Esophagus (tissue), 2 donors: Measurements from ENCODE around the gene STK10. TPM values are rescaled to one million over a fixed set of nuclear protein-coding genes. Genes with fewer than 3 reads are reported as not detected.

Experiments used
- H3K27ac ChIP-seq, 2 donors: one replicate each; pipeline ENCODE4 v1.5.1; 2013; ENCODE audit warnings: low read depth in 2 of 2, mild to moderate bottlenecking in 2 of 2, inconsistent platforms in 1 of 2, low read length in 1 of 2, moderate library complexity in 1 of 2
- H3K27me3 ChIP-seq, 2 donors: one replicate each; pipeline ENCODE4 v1.6.1; 2013; ENCODE audit warnings: low read length in 2 of 2, control low read depth in 1 of 2, mild to moderate bottlenecking in 1 of 2; ENCODE audit not compliant: insufficient read depth in 2 of 2, control insufficient read depth in 1 of 2
- H3K36me3 ChIP-seq, 2 donors: one replicate each; pipeline ENCODE4 v1.6.1; 2013; ENCODE audit warnings: low read length in 1 of 2; ENCODE audit not compliant: control insufficient read depth in 2 of 2, insufficient read depth in 2 of 2
- H3K4me1 ChIP-seq, 2 donors: one replicate each; pipeline ENCODE4 v1.6.1; 2013; ENCODE audit warnings: low read length in 1 of 2; ENCODE audit not compliant: control insufficient read depth in 2 of 2, insufficient read depth in 2 of 2
- H3K4me3 ChIP-seq, 2 donors: one replicate each; pipeline ENCODE4 v1.5.1; 2013; ENCODE audit warnings: low read length in 2 of 2, mild to moderate bottlenecking in 2 of 2, low read depth in 1 of 2, moderate library complexity in 1 of 2
- H3K9me3 ChIP-seq, 2 donors: one replicate each; pipeline ENCODE4 v1.6.1; 2013; ENCODE audit warnings: mild to moderate bottlenecking in 2 of 2, low read depth in 1 of 2, low read length in 1 of 2, moderate library complexity in 1 of 2; ENCODE audit not compliant: control insufficient read depth in 2 of 2, insufficient read depth in 1 of 2
- WGBS, 2 donors: extraction: QIAGEN DNeasy Blood & Tissue Kit; methylation state at CpG; one replicate each; pipeline ENCODE4 v1.1.7; 2013; 5-methylcytosine and 5-hydroxymethylcytosine counted together
- polyA plus RNA-seq, 2 donors: library from polyadenylated mRNA; stranded (reverse); fragments of 200-250 nt; gene quantifications; one replicate each; pipeline ENCODE4 v1.2.3, GENCODE V29; 2013
- donor health status: healthy with polysubstance abuse.
- donor health status: Bipolar disorder and iron deficiency.

Gene STK10
- polyA plus RNA-seq, 2 donors: 3.9 to 7.7 TPM

DNA sequence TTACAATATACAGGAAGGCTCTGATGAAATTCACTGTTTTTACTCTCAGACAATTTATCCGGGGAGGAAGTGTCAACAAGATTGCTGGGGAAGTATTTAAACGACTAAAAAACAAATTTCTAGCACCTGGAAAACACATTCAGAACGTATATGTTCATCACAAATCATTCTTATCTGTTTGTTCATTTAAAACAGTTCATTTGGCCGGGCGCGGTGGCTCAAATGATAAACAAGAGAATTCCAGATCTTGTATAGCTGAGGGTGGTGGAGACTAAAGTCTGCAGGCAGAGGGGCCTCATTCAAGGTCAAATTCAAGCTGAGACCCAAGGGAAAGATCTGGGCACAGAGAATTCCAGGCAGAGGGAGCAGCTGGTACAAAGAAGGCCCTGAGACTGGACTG, 90.0 kb downstream of the STK10 start:
- H3K27me3 ChIP-seq: no peaks in the 10 kb centered on the region
- no peaks in the 10 kb centered on the region for H3K9me3 ChIP-seq
- peaks cover 2 to 11% of the 10 kb centered on the region in 2 donors for H3K36me3 ChIP-seq
- peaks cover 0 to 12% of the 10 kb centered on the region in 2 donors for H3K4me1 ChIP-seq
- H3K27ac ChIP-seq: no peak overlapping the region
- no peak overlapping the region for H3K4me3 ChIP-seq
- 77 to 88% methylated on average over 6 of the region's 6 CpGs for WGBS, 2 donors

DNA sequence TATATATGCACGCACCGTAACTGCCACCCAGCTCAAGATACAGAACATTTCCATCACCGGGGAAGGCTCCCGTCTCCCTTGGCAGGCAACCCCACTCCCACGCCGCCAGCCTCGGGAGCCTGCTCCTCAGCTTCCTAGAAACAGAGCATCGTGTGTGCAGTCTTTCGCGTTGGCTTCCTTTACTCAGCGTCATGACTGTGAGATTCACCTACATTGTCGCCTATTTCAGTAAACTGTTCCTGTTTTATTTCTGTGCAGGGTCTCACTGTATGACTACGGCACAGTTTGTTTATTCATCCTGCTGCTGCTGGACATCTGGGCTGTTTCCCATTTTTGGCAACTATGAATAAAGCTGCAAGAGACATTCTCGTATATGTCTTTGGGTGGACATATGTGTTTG, 90.7 kb downstream of the STK10 start:
- peaks cover 2 to 9% of the 10 kb centered on the region in 2 donors for H3K36me3 ChIP-seq
- no peaks in the 10 kb centered on the region for H3K9me3 ChIP-seq
- peaks cover 0 to 8% of the 10 kb centered on the region in 2 donors for H3K4me1 ChIP-seq
- 68 to 83% methylated on average over 14 of the region's 14 CpGs for WGBS, 2 donors
- H3K4me3 ChIP-seq: no peak overlapping the region
- H3K27me3 ChIP-seq: no peaks in the 10 kb centered on the region
- H3K27ac ChIP-seq: no peak overlapping the region

DNA sequence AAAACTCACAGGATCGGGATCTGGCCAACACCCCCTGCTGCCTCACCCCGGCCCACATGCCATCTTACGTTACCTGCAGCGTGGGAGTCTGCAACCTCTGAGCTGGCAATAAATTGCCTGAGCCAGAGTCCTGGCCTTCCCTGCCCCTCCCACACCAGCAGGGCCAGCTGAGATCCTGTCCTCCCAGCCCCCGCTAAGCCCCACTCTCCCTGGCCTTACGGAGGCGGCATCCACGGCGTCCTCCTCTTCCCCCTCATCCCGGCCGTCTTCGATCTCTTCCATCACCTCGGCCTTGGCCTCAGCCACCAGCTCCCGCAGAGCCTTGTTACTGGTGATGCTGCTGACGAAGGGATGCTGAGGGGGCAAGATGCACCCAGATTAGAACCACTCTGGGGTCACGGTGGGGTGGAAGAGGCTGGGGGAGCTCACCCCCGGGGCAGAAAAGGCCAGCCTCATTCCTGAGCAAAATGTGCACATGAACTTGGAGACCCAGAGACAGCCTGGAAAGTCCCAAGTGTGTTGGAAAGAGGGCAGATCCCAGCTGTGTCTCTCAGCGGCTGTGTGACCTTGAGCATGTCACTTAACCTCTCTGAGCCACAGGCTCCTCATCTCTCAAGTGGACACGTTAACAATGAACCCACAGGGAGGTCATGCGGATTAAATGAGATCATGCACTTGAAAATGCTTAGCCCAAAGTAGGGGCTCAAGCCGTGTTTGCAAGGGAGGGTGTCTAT, 91.7 kb downstream of the STK10 start:
- Histone ChIP-seq H3K4me1 (no peaks in the 10 kb centered on the region), H3K27ac (no peak overlapping the region), H3K9me3 (no peaks in the 10 kb centered on the region), H3K4me3 (no peak overlapping the region), H3K36me3 (peaks cover 2 to 5% of the 10 kb centered on the region in 2 donors), H3K27me3 (no peaks in the 10 kb centered on the region)
- 87 to 90% methylated on average over 21 of the region's 21 CpGs for WGBS, 2 donors

DNA sequence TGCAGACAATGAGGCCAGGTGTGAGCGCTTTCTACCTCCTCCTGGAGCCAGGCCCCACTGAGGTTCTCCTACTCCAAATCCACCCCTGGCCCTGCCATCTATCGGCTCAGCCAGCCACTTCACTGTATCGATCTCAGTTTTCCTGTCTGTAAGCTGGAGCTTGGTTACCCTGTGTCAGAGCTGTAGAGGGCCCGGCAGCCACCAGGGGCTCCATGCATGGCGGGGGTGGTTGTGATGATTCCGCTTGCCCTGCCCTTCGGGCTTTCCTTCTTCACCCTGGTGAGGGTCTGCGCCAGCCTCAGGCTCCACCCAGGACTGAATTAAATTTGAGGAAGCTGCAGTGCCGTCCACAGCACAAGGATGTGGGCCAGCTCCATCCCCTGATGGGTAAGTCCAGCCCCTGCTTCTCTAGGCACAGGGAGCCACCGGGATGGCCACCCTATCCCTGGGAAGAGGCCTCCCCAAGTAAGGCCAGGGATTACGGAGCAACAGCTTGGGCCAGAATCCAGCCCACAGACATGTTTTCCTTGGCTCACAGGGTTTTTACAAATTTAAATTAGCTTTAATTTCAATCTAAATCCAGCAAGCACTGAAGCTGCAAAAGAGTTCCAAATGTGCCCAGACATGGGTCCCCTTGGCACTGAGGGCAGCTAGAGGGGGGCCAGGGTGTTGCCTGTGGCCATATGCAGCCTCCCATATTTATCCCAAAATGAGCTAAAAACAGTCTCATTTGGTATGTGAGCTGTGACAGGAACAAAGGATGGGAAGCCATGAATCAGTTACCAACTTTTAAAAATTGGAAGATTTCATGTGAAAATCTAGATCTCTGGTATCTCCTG, 92.4 kb downstream of the STK10 start:
- Histone ChIP-seq H3K27me3 (no peaks in the 10 kb centered on the region), H3K4me3 (no peak overlapping the region), H3K4me1 (no peaks in the 10 kb centered on the region), H3K36me3 (peaks cover 0 to 5% of the 10 kb centered on the region in 2 donors), H3K9me3 (no peaks in the 10 kb centered on the region), H3K27ac (no peak overlapping the region)
- 87 to 93% methylated on average over 11 of the region's 11 CpGs for WGBS, 2 donors

DNA sequence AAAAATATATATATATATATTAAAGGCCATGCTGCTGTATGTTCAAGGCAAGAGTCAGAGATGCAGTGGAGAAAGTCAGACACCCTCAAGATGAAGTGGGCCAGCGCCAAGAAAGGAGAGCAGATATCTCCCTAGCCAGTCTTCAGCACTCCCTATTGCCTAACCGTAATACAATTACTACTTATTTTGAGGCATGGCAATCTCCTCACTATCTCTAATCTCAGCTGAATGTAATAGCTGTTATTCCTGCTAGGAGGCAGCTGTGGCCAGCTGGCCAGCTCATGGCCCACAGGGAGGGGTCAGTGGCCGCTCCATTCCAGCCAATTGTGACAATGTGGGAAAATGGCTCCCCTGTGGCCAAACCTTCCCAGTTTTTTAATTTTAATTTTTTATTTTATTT, 94.1 kb downstream of the STK10 start:
- H3K27ac ChIP-seq: no peak overlapping the region
- no peak overlapping the region for H3K4me3 ChIP-seq
- H3K27me3 ChIP-seq: no peaks in the 10 kb centered on the region
- H3K4me1 ChIP-seq: no peaks in the 10 kb centered on the region
- H3K9me3 ChIP-seq: no peaks in the 10 kb centered on the region
- peaks cover 0 to 7% of the 10 kb centered on the region in 2 donors for H3K36me3 ChIP-seq
- 91 to 93% methylated on average over 3 of the region's 3 CpGs for WGBS, 2 donors

DNA sequence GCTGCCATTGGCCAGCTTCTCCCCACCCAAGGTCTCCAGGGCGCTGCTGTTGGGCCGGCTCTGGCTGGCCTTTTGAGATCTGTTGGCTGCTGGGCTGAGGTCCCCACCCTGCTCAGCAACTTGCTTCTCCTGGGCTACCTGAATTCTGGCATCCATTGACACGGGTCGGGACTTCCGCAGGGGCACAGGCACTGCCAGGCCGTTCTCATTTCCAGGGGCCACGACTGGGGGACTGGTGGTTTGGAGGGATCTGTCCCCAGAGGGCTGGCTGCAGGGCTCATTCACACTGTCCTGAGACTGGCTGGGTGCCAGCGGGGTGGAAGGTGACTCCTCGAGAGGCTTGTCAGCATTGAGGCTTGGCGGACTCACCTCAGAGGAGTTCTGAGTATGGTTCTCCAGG, 94.5 kb downstream of the STK10 start:
- Histone ChIP-seq H3K36me3 (peaks cover 0 to 7% of the 10 kb centered on the region in 2 donors), H3K27me3 (no peaks in the 10 kb centered on the region), H3K4me3 (no peak overlapping the region), H3K9me3 (no peaks in the 10 kb centered on the region), H3K27ac (no peak overlapping the region), H3K4me1 (no peaks in the 10 kb centered on the region)
- WGBS, 2 donors: 90% methylated on average over 10 of the region's 10 CpGs

DNA sequence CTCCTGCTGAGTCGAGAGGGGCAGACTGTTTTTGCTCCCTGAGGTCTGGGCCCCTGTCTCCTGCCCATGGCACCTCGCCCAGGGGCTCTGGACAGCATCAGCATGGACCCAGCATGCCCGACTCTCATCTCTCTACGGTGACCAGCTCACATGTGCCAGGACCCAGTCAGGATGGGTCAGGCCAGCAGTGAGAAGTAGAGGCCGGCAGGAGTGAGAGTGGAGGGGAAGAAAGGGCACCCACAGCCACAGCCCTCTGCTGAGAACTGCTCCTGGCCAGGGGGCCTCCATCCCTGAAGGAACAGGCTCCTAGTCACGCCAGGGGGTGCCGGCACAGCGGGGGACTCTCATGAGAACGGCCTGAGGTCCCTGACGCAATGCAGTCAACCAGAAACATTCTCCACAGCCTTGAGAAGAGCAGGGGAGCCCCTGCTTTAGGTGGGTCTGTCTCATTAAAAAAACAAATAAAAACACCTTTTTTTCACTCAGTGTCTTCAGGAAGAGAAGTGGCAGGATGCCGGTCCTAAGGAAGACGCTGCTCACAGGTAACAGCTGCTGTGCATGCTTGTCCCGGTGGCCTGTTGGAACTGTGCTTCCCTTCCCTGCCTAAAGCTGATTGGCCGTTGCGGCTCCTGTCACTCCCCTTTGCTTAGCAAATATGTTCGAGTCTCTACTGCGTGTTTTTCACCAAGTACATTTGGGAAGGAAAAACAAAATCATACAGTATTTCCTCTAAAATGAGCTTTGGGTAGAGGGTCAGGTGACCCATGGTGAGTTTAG, 95.9 kb downstream of the STK10 start:
- H3K4me3 ChIP-seq: no peak overlapping the region
- peaks cover 0 to 7% of the 10 kb centered on the region in 2 donors for H3K36me3 ChIP-seq
- no peaks in the 10 kb centered on the region for H3K27me3 ChIP-seq
- H3K4me1 ChIP-seq: no peaks in the 10 kb centered on the region
- H3K27ac ChIP-seq: no peak overlapping the region
- no peaks in the 10 kb centered on the region for H3K9me3 ChIP-seq
- WGBS, 2 donors: 93% methylated on average over 17 of the region's 17 CpGs

DNA sequence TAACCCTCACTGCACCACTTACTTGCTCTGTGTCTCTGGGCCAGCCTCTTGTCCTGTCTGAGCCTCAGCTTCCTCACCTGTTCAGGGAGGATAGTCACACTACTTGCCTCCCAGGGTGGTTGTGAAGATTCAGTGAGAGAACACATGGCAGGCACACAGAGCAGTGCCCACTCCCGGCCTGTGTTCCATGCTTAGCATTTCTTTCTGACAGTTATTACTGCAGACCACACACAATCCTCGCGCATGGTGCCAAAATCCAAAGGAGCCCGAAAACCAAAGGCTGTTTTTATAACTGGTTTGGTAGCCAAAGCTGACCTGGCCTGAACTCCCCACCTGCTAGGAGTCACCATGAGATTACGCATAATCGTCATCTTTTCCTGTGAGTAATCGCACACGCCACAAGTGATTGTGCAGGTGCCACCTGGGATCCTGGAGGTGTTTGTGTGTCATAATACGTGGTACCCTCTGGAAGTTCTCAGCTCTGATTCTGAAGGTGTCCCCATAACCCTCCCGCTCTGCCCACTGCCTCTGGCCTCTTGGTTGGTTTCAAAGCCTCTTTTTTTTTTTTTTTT, 97.0 kb downstream of the STK10 start:
- 89 to 90% methylated on average over 10 of the region's 10 CpGs for WGBS, 2 donors
- Histone ChIP-seq H3K27ac (no peak overlapping the region), H3K4me3 (no peak overlapping the region), H3K27me3 (no peaks in the 10 kb centered on the region), H3K4me1 (no peaks in the 10 kb centered on the region), H3K9me3 (no peaks in the 10 kb centered on the region), H3K36me3 (peaks cover 0 to 7% of the 10 kb centered on the region in 2 donors)
